GM04503 (cell line): ENCODE results near the gene COL8A2.
"Not testable (repeated sequence)": the region's sequence is repeated elsewhere in the genome, so short reads cannot be mapped to it uniquely, and the experiment has no call there.

Experiments
- DNase-seq: peaks from one replicate; pipeline ENCODE4 v3.0.0-alpha.2; 2012; ENCODE audit warnings: low read depth

The COL8A2 gene

GRCh38 chr1:36125129-36125991 is at the start of gene COL8A2:
COL8A2 (minus strand) TSS chr1:36125222; CDS start chr1:36100242, 24,980 bp downstream.
- no peak for DNase-seq

GRCh38 chr1:36174713-36175112 is 49.7 kb upstream of the COL8A2 start:
- DNase-seq, result no peak

- DNase-seq, result no peak
These were observed 48.0 kb upstream of the COL8A2 start for GRCh38 chr1:36172983-36173382.

GRCh38 chr1:36172017-36172747 is 47.2 kb upstream of the COL8A2 start:
- DNase-seq, result no peak

- no peak for DNase-seq
These were observed 45.8 kb upstream of the COL8A2 start for GRCh38 chr1:36170643-36171412.

GRCh38 chr1:36168514-36168913 is 43.5 kb upstream of the COL8A2 start:
- DNase-seq, result no peak

- no peak for DNase-seq
These were observed 42.2 kb upstream of the COL8A2 start for GRCh38 chr1:36166938-36167905.

- no peak for DNase-seq
These were observed 41.1 kb upstream of the COL8A2 start for GRCh38 chr1:36166136-36166535.

- no peak for DNase-seq
These were observed 40.1 kb upstream of the COL8A2 start for GRCh38 chr1:36165145-36165544.

GRCh38 chr1:36164361-36164760 is 39.3 kb upstream of the COL8A2 start:
- DNase-seq, result no peak

- DNase-seq, result no peak
These were observed 38.4 kb upstream of the COL8A2 start for GRCh38 chr1:36163426-36163825.

GRCh38 chr1:36162680-36163239 is 37.7 kb upstream of the COL8A2 start:
- no peak for DNase-seq

GRCh38 chr1:36161641-36162531 is 36.9 kb upstream of the COL8A2 start:
- DNase-seq, result no peak

GRCh38 chr1:36160949-36161485 is 36.0 kb upstream of the COL8A2 start:
- no peak for DNase-seq

- DNase-seq, result no peak
These were observed 35.4 kb upstream of the COL8A2 start for GRCh38 chr1:36160388-36160948.

GRCh38 chr1:36159614-36160387 is 34.8 kb upstream of the COL8A2 start:
- DNase-seq, result no peak

- not testable (repeated sequence) for DNase-seq
These were observed 33.8 kb upstream of the COL8A2 start for GRCh38 chr1:36158827-36159252.
